SHP77 (cell line): ENCODE measurements around the gene RPS6KA2.

Experiments used
- DNase-seq, 2 experiments: peaks; one replicate each; lab custom pipeline; 2025; lab: John Stamatoyannopoulos, UW

Gene RPS6KA2

DNA sequence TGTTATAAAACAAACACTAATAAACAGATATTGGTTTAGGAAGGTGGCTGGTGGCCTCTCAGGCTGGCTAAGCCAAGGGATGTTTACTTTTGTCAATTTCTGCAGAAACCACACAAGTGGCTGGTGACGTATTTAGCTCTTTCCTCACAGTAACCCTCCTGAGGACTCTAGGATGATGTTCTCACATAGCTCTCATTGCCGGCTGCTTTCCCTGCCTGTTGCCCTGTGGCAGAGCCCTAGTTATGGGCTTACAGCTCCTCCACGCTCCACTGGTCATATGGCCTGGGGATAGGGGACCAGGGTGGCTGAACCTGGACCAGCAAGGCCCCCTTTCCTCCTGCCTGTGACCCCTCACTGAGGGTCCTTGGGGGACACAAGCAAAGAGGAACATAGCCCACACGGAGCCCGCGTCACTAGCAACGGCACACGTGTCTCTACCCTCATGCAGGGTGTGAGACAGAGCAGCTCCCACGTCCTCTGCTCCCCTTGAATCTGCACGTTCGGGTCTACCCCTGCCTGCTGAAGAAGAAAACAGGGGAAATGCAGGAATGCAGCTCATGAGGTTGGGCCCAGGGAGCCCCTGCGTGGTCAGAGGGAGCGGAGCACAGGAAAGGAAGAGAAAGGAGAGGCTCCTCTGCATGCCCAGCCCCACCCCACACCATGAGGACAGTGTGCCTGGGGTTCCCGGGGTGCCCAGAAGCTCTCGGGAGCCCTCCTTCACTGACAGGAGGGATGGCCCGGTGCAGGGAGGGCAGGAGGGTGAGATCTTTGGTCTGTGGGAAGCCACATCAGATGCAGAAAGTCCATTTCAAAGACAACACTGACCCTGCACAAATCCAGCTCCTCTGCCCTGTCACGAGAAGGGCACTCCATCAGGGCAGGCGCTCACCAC lies 54.4 kb downstream of the RPS6KA2 start:
- peak; percentile 89 to 91 for DNase-seq

DNA sequence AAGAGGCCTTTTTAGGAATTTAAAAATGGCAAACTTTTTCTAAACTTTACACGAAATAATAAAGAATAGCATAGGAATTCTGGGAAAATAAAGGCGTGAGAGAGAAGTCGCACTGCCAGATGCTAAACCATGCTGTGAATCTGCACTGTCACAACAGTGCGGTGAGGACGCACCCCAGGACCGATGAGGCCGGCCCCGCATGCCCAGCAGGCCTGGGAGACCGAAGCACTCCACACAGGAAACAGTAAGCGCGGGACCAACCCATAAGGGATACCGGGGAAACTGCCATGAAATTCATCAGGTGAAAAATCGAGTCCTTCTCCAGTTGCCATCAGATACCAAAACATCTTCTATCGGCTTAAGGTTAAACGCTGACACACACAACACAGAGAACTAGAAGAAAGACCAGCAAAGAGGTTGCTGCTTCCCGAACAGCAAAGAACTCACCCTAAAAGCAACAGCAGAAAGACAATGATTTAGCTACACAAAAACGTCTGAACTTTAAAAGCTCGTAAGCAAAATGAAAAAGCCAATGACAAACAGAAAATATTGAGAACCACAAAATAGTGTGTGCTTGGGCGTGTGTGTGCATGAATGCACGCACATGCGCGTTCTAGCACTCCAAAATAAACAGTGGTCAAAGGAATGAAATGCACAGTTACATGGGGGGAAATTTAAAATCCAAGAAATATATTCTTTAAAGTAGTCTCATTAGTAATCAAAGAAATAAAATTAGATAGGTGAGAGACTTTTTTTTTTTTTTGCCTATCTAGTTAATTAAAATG lies 55.9 kb downstream of the RPS6KA2 start:
- peak; percentile 10 to 53 for DNase-seq

- DNase-seq = no peak
Observed at GRCh38 chr6:166569206-166569605, 57.8 kb downstream of the RPS6KA2 start.

DNA sequence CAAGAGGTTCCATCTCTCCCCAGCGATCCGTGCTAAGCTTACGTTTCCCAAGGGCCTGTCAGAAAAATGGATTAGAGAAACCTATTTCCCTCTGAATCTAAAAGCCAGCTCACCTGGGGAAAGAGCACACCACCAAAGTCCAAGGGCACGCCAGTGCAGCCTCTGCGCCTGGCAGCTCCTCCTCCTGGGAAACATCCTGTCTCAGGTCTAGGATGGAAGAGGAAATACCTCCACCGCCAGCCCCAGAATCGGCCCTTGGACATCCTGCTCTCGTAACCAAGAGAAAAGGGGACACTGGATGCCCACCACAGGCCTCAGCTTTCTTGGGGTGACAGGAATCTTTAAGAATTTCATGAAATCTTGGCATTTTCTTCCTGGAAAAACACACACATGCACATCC lies 59.2 kb downstream of the RPS6KA2 start:
- no peak for DNase-seq

- no peak for DNase-seq
Observed at GRCh38 chr6:166567107-166567506, 59.9 kb downstream of the RPS6KA2 start.

- no peak for DNase-seq
Observed at GRCh38 chr6:166566026-166567011, 60.7 kb downstream of the RPS6KA2 start.

- no peak for DNase-seq
Observed at GRCh38 chr6:166565084-166565967, 61.7 kb downstream of the RPS6KA2 start.

DNA sequence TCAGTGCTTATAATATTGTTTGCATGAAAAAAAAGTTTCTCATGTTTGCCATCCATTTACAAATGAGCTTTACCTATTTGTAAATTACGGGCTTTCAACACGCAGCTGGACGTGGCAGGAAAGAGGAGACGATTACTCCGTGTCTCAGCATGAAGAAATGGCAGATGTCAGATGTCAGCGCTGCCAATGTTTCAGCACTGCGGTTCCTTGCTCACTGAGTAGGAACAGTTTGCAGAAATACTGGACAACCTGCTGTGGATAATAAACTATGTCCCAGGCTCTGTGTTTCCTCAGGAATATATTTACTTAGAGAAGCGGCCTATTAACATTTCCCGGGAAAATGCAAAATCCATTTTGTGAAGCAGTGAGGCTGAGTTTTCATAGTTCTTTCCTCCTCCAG lies 63.2 kb downstream of the RPS6KA2 start:
- DNase-seq = no peak

GRCh38 chr6:166563200-166563599 lies 63.9 kb downstream of the RPS6KA2 start:
- DNase-seq = no peak

DNA sequence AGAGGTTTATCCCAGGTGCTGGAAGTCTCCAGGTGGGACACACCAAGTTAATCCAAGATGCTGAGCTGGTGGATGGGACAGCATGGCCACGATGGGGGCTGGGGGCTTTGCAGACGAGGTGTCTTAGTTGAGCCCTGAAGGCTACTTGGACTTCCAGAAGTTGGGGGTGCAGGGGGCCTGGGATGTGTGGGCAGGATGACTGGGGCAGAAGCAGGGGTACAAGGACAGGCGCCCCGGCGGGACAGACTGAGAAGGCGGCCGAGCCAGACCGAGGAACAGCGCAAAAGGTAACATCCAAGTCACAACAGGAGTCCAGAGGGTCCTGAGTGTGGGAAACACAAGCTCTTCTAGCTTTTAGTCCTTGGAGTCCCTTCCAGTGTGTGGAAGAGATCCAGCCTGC lies 64.3 kb downstream of the RPS6KA2 start:
- no peak for DNase-seq

DNA sequence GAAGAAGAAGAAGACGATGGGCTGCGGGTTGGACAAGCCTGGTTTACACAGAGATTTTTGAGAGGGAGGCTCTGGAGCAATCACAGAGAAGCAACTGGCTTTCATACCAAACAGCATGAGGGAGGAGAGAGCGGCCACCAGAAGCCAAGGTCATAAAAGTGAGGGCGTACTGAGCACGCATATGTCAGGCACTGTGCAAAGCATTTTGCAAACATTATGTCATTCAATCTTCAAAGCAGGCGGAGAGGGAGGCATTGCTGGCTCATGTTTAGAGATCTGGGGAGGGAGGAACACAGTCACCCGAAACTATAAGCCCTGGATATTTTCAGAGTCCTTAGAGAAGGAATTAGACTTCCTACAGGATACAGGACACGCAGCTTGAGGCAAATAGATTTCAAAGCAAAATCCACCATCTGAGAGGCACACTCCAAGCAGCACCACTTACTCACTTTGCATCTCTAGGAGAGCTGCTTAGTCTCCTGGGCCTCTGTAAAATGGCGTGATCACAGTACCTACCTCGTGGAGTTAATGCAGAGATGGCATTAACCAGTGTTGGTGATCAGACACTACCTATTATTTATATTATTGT lies 65.2 kb downstream of the RPS6KA2 start:
- DNase-seq = peak; percentile 20 to 25

GRCh38 chr6:166560222-166560621 lies 66.8 kb downstream of the RPS6KA2 start:
- DNase-seq = no peak

DNA sequence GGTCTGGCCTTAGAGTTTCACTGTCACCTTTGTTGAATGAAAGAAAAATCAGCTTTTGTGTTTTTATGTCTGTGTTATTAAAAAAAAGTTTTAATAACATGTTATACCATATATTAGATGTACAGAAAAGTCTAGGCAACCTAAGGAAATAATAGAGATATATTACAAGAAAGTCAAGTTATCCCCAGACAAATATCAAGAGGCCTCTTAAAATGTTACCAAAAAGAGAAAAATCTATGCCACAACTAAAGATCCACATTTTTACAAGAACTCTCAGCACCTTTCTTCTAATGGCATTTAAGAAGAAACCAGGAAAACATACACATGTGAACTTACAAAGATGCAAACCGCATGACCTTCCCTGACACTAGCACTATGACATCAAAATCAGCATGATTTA lies 67.4 kb downstream of the RPS6KA2 start:
- no peak for DNase-seq

DNA sequence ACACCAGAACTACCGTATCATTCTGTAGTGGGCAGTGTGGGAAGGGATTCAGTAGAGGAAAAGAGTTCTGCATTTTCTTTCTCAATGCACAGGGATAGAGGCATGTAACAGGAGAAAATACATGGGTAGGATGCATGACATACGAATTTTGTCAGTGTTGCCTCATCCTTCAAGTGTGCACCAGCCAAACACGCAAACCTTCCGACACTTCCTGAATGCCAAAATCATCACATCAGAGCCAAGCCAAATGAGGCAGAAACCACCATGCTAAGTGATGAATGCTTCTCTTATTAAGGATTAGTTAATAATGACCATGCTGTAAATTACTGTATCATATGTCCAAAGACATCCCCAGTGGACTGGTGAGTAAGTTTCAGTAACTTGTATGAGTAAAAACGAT lies 67.8 kb downstream of the RPS6KA2 start:
- no peak for DNase-seq

DNA sequence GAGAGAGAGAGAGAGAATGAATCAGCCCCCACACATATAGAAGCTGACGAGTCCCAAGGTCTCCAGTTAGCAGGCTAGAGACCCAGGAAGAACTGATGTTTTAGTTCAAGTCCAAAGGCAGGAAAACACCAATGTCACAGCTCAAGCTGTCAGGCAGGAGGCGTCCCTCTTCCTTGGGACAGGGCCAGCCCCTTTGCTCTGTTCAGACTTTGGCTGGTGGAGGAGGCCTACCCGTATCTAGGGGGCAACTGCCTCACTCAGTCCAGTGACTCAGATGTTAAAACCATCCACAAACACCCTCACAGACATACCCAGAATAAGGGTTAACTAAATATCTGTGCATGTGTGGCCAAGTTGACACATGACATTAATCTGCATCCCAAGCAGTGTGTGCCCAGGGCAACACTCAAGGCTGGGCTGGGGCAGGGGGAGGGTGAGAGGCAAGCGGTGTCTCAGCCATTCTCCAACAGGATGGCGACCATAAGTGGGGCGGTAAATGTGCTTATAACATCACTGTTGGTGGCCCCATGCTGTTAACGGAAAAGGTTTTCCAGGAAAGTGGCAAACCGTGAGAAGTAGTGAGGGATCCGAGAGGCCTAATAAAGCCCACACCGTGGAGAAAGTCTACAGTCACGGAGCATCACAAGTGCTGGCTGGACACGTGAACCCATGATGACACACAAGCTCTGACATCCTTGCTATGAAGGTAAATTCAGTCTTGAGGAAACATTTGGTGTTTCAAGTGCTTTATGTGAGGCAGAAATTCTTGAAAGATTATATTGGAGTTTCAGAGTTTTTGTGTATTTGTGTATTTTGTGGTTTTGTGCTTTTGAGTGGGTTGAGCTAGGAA lies 68.7 kb downstream of the RPS6KA2 start:
- no peak for DNase-seq

DNA sequence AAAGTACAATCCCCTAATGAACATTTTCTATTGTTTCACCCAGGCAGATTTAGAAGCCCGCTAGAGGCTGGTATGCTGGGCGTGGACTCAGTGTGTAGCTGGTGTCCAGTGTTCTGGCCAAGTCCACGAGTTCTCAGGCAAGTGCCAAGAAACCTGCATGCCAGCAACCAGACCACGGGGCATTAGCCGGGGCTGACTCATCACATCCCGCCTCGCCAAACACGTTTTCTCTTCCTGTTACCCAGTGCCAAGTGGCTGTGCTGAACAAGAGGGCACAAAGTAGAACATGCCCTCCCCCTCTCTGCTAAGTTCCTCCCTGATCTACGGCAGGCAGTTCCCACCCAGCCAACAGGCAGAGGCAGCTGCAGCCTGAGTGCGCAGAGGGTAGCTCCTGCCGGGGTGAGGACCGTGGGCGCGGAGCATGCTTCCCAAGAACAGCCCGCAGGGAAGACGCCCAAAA lies 70.2 kb downstream of the RPS6KA2 start:
- DNase-seq = peak; percentile 64 to 74

- DNase-seq = no peak
Observed at GRCh38 chr6:166556336-166556735, 70.7 kb downstream of the RPS6KA2 start.

- no peak for DNase-seq
Observed at GRCh38 chr6:166555086-166555485, 72.0 kb downstream of the RPS6KA2 start.

GRCh38 chr6:166554316-166554715 lies 72.7 kb downstream of the RPS6KA2 start:
- no peak for DNase-seq
